Chondrocyte (in vitro differentiated cells): ENCODE results near the gene CCNL2. TPM values are rescaled to one million over a fixed set of nuclear protein-coding genes. Genes with fewer than 3 reads are reported as not detected.

ENCODE experiments used
- DNase-seq: peaks from one replicate; pipeline ENCODE4 v3.0.0; 2021; ENCODE audit warnings: mixed read lengths, low spot score
- H3K27ac Mint-ChIP-seq: one replicate; pipeline ENCODE4 v1.8.0; 2021; ENCODE audit warnings: mild to moderate bottlenecking, moderate library complexity, mixed read lengths; ENCODE audit not compliant: unreplicated experiment
- H3K27me3 Mint-ChIP-seq: 2 replicates; pipeline ENCODE4 v1.8.0; 2021; ENCODE audit warnings: low read depth, mixed read lengths
- H3K36me3 Mint-ChIP-seq: 2 replicates; pipeline ENCODE4 v1.8.0; 2021; ENCODE audit warnings: low read depth, mixed read lengths
- H3K4me1 Mint-ChIP-seq: 2 replicates; pipeline ENCODE4 v1.8.0; 2021; ENCODE audit warnings: low read depth, mild to moderate bottlenecking, mixed read lengths
- H3K4me3 Mint-ChIP-seq: one replicate; pipeline ENCODE4 v1.8.0; 2021; ENCODE audit warnings: mild to moderate bottlenecking, moderate library complexity, mixed read lengths; ENCODE audit not compliant: unreplicated experiment
- H3K9me3 Mint-ChIP-seq: 2 replicates; pipeline ENCODE4 v1.8.0; 2021; ENCODE audit warnings: low read depth, mixed read lengths
- total RNA-seq: library from RNA; stranded (reverse); gene quantifications from 3 replicates; pipeline ENCODE4 v1.2.1, GENCODE V29; 2021
- TF ChIP-seq, protein P1 (sequence below): fragments of 200-600 bp; sonication (generic); IDR thresholded peaks from 2 replicates; pipeline ENCODE4 v1.5.0; 2021; ENCODE audit warnings: antibody characterized with exemption, mild to moderate bottlenecking, moderate library complexity

Gene CCNL2
- total RNA-seq, 1 donor from 2014 or later: 161 TPM

DNA sequence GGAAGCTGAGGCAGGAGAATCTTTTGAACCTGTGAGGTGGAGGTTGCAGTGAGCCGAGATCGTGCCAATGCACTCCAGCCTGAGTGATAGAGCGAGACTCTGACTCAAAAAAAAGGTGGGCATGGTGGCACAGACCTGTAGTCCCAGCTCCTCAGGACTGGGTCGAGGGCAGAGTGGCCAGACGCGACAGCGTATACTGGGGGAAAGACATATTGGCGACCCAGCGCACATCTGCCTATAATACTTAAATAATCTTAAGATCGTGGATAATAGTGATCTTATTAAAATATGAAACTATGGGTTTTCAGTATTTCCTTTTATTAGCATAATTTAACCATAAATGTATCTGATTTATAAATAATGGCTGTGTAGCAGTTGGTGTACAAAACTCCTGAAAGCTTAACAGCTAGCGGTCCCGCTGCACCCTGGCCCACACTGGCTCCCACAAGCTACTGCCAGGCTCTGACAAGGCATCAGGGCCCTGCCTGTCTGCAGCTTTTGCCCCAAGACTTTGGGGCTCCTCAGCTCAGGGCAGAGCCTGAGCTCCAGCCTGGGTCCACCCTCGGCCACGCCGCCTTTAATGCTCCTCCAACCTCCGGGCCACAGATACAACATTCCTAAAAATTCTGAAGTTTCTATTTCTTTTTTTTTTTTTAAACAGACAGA is 21.5 kb downstream of the CCNL2 start:
- H3K9me3 Mint-ChIP-seq: no peaks in the 10 kb centered on the region
- H3K27me3 Mint-ChIP-seq: no peaks in the 10 kb centered on the region
- no peak overlapping the region for H3K4me3 Mint-ChIP-seq
- peaks cover 2% of the 10 kb centered on the region for H3K36me3 Mint-ChIP-seq
- peak overlapping the region; percentile 45 for H3K27ac Mint-ChIP-seq
- H3K4me1 Mint-ChIP-seq: peaks cover 23% of the 10 kb centered on the region
- TF ChIP-seq, protein P1, sequence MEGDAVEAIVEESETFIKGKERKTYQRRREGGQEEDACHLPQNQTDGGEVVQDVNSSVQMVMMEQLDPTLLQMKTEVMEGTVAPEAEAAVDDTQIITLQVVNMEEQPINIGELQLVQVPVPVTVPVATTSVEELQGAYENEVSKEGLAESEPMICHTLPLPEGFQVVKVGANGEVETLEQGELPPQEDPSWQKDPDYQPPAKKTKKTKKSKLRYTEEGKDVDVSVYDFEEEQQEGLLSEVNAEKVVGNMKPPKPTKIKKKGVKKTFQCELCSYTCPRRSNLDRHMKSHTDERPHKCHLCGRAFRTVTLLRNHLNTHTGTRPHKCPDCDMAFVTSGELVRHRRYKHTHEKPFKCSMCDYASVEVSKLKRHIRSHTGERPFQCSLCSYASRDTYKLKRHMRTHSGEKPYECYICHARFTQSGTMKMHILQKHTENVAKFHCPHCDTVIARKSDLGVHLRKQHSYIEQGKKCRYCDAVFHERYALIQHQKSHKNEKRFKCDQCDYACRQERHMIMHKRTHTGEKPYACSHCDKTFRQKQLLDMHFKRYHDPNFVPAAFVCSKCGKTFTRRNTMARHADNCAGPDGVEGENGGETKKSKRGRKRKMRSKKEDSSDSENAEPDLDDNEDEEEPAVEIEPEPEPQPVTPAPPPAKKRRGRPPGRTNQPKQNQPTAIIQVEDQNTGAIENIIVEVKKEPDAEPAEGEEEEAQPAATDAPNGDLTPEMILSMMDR: no peak
- DNase-seq: no peak

- Mint-ChIP-seq H3K4me1 (peaks cover 26% of the 10 kb centered on the region), H3K9me3 (no peaks in the 10 kb centered on the region), H3K4me3 (peak overlapping the region; percentile 9), H3K27me3 (no peaks in the 10 kb centered on the region), H3K27ac (peak overlapping the region; percentile 96), H3K36me3 (peaks cover 2% of the 10 kb centered on the region)
- TF ChIP-seq, protein P1: no peak
- DNase-seq: no peak
These were observed 22.4 kb downstream of the CCNL2 start for GRCh38 chr1:1376551-1377226.

DNA sequence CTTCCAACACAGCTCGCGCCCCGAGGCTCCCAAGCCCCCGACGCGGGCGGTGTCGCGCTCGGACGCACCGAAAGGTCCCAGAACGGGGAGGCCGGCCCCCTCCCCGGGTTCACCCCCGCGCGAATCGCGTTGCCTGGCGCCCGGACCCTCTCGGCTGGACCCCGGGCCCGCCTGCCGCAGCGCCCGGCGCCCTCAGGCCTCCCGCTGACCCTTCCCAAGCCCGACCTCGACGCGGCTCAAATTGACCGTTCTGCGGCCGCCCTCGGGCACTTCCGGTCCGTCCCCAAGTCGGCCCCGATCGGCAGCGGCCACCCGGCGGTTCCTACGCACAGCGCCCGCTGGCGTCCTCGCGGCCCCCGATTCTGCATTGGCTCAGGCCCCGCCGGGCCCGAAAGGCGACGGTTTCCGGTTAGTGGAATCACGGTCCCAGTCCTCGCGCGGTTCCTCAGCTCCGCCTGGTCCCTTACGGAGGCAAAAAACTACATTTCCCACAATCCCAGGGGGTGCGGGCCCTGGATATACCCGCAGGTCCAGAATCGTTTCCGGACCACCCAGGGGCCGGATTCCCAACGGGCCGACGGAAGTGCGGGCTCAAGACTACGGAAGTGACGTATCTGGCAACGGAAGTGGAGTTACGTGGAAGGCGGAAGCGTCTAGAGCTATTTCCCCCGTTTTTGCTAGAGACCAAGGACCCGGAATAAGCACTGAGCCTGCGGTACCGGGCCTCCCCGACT is 24.0 kb downstream of the CCNL2 start, which contains the start of gene AURKAIP1:
TSS of gene AURKAIP1 (minus strand) at position 279 of the 734 bp plus-strand sequence. CDS start 451 bp downstream, outside the sequence.
- peak within 1 kb of the TSS; percentile 96 for H3K27ac Mint-ChIP-seq
- H3K4me1 Mint-ChIP-seq: peaks cover 26% of the 10 kb centered on the region
- H3K27me3 Mint-ChIP-seq: no peaks in the 10 kb centered on the region
- peaks cover 2% of the 10 kb centered on the region for H3K36me3 Mint-ChIP-seq
- TF ChIP-seq, protein P1: peak; percentile 63
- DNase-seq: peak; percentile 99
- peak within 1 kb of the TSS; percentile 83 for H3K4me3 Mint-ChIP-seq
- no peaks in the 10 kb centered on the region for H3K9me3 Mint-ChIP-seq

GRCh38 chr1:1374589-1374928 is 24.6 kb downstream of the CCNL2 start:
- Mint-ChIP-seq H3K36me3 (peaks cover 2% of the 10 kb centered on the region), H3K27ac (peak overlapping the region; percentile 79), H3K27me3 (no peaks in the 10 kb centered on the region), H3K4me3 (peak overlapping the region; percentile 83), H3K4me1 (peaks cover 26% of the 10 kb centered on the region), H3K9me3 (no peaks in the 10 kb centered on the region)
- TF ChIP-seq, protein P1: no peak
- no peak for DNase-seq

DNA sequence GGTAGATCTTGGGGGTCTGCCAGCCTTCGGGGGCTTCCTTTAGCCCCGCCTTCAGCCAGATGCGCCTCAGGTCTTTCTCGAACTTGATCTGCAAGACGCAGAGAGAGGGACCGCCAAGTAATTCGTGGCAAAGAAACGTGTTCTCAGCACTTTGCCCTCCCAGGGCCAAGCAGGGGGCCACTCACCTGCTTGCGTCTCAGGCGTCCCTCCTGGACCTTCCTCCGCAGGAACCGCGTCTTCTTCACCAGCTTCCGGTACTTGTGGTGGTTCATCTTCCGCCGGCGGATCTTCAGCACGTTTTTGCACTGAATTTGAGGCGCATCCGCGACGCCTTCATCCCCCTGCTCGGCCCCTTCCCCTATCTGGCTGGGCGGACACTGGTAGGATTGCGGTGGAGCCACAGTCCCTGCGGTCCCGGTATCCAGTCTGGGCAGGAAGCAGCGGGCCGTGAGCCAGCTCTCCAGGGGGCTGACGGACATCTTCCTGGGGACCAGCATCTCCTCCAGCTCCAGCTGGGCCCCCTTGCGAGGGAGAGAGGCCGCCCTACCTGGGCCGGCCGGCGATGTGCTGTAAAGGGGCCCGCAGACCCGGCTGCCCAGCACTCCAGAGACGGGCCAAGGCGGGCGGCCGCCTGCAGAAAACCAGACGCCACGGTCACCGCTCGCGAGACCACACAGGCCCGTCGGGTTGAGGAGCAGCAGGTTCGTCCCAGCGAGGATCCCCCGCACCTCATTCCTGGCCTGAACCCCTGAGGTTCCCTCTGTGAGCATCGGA is 25.1 kb downstream of the CCNL2 start:
- Mint-ChIP-seq H3K9me3 (no peaks in the 10 kb centered on the region), H3K4me3 (peak overlapping the region; percentile 83), H3K4me1 (peaks cover 26% of the 10 kb centered on the region), H3K27me3 (no peaks in the 10 kb centered on the region), H3K36me3 (peaks cover 2% of the 10 kb centered on the region), H3K27ac (peak overlapping the region; percentile 79)
- TF ChIP-seq, protein P1: no peak
- DNase-seq: no peak
